ENCODE results near the gene NPHP1.
"Not testable (repeated sequence)": the region's sequence is repeated elsewhere in the genome, so short reads cannot be mapped to it uniquely, and the experiment has no call there.

The NPHP1 gene

DNA sequence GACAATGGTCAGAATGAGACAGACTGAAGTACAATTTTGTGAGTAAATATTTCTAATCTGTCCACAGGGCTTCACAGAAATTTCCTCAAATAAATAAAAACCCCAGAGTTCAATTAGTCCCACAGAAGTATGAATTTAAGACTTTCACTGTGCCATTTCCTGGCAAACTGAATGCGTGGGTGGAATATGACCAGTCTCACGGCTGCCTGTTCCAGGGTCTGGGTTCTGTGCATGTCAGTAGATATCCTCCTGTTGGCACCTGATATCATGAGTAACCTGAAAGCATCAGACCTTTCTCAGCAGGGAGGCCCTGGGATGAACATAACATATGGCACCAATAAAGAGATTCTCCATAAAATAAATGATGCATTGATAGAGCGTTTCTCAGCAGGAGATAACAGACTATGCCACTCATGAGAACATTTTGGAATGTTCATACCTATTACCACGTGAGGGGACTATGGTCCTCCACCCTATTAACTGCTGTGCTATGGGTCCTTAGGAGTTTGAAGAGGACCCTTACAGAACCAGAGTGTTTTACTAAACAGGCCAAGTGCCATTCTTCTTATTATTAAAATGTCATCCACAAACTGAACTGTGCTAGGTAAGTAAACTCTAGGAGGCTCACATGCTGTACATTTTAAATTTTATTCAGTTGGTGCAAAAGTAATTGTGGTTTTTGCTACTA, 78.6 kb downstream of the NPHP1 start:
- FAIRE-seq = no peak

DNA sequence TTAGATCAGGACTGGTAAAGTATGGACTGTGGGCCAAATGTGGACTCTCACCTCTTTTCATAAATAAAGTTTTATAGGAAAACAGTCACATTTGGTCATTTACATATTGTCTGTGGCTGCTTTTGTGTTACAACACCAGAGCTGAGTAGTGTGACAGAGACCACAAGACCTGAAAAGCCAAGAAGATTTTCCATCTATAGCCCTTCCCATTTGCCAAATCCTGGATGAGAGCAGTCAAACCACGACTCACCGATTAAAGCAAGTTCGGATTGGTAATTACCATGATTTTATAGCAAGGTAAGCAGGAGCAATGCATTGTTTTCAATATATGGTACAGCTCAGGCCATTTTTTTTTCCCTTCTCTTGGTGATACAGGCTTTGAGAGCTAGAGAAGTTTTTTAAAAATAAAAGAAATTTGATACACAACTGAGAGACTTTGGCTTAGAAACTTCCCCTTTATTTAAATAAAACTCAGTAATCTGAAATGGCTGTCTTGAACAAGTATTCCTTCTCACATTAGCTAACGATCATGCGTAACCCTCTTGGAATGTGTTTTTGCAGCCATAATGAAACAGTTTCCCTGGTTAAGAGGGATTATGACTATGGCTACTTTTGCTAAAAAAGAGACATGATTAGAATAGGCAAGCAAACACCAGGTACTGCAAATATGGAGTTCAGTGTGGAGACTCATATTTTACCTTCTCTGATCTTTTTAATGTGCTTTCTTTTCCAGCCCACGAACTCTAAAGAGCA, 79.7 kb downstream of the NPHP1 start:
- FAIRE-seq = no peak

DNA sequence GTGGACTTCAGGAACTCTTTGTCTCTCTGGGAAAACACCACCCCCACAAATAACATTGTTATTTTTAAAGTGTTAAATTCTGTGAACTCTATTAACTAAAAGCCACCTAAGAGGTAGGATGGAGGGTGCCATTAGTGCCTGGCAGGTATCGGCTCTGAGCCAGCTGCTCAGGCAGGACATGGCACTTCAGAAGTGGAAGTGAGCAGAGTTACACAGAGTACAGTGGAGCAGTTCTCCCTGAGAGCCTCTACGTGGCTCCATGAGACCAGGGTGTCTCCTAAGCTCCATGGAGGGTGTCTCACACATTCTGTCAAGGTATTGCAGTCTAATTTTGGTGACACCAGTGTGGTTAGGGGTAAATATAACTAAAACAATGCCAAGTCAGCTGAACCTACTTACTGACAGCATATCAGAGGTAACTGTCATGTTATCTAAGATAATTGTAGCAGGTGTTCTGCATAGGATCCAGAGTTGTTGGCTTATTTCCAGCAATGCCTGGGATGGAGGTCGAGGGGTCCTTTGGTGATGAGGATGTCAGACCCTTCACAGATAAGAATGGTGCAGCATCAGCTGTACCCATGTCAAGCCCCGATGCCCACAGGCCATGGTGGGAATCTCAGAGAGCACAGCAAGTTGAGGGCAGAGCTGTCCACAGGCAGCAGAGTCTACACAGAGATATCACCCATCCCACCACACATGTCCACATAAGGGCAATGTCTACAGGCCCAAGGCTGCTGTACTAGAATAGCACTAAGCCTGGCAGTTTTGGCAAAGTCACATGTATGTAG, 80.6 kb downstream of the NPHP1 start:
- FAIRE-seq = no peak

DNA sequence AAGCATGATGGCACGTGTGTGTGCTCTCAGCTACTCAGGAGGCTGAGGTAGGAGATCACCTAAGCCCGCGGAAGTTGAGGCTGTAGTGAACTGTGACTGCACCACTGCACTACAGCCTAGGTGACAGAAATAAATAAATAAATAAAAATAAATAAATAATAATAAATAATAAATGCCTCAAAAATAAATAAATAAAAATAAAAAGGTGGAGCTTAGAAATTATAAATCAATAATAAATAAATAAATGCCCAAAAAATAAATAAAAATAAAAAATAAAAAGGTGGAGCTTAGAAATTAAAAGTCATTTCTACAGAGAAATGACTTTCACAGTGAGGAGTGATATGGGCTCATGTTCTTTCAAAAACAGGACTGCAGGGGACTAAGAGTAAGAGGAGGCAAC, 83.2 kb downstream of the NPHP1 start:
- peak; percentile 19 for FAIRE-seq

DNA sequence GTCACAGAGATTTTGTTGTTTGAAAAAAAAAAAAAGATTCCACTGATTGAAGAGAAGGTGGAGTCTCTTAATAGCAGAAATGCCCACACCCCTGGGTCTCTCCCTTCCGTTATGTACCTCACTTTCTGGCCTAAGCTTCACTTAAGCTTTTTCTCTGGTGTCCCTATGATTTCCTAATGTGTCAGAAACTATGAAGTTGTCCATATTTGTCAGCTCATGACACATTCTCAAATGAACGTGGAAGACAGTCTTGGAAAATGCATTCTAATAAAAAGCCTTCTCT, 83.8 kb downstream of the NPHP1 start:
- FAIRE-seq = no peak

DNA sequence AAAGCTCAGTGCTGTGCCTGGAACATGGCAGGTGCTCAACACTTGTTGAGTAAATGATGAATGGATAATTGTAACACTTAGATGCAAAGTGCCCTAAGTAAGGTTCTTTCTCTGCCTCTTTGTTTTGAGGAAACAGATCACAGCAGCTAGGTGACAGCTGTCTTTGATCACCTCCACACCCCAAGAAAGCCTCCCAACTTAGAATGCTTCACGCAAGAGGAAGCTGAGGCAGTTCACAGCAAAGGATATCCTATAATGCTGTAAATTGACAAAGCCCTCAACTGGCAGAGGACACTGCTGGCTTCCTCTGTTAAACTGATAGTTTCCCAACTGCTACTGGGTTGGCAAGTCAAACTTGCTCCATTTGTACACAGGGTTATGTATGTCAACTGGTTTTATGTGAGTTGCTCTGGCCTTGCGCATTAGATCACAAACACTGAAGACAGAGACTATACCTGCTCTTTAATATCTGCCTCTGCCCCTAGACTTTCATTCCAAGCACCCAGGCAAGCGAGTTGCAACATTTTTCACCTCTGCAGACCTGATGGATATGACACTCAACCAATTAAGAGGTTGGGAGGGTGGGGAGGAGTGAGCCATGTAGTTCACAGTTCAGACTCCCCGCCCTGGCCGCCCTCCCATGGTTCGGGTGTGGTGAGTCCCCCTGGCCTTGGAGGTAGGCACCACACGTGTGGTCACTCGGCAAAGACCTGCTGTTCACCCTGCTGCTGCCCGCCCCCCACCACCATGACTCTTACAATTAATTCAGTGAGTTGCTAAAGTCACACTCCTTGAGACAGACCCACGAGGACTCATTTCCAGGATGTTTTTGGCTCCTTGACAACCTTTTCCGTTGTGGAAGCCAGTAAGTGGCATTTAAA, 84.4 kb downstream of the NPHP1 start:
- no peak for FAIRE-seq

DNA sequence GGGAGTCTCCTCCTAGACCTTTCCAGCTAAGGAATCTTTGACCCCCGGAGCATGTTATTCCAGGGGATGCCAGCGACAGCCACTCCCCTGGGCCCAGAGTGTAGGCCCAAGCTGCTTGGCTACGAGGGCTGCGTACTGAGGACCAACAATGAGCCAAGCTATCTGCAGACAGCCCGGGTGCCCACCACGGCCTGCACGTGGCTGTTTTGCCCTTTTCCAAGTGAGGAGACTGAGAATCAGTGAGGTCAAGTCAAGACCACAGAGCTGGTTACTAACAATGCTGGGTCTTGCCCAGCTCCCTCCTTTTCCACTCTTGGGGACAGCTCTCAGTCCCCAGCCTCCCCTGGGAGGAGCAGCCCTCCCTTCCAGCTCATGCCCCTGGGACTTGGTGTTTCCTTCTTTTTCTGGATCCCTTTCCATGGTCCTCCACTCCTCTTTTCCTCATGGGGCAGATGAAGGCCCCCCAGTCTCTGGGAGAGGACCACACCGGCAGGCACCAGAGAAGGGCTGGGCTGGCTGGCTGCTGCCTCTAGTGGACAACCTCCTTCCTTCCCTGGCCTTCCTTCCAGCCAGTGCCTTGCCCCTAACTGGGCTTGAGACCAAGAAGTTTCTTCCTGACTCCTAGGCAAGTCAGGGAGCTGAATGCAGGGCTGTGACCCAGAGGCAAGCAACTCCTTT, 88.6 kb downstream of the NPHP1 start:
- FAIRE-seq = no peak

DNA sequence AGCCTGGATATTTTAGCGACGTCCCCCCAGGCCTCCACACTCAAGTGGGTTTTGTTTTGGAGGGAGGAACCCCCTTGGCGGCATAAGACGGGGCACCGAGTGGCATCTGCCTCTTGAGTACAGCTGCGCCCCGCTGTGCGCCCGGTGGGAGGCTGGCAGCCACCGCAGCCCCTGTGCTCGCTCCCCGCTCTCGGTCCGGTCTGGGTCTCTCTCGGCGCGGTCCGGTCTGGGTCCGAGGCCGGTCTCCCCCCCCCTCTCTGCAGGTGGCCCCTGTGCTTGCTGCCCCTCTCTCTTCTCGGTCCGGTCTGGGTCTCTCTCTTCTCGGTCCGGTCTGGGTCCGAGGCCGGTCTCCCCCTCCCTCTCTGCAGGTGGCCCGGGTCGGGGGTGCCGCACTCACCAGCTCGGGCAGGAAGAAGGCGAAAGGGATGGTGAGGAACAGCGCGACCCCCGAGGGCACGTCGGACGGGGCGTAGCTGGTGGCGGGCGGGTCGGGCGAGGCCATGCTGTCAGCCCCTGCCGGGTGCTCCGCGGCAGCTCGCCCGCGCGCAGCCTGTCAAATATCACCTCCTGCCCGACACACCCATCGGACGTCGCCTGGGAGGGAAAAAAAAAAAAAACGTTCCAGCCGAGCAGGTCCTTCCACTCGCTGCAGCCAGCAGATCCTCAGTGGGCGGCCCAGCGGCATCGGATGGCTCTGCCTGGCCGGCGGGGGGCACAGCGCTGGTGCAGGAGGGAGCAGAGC, 89.4 kb downstream of the NPHP1 start, which contains the start of gene MALL:
TSS of gene MALL (minus strand) at position 532 of the 742 bp plus-strand sequence. CDS start at position 502, 30 bp downstream.
- FAIRE-seq = no peak

DNA sequence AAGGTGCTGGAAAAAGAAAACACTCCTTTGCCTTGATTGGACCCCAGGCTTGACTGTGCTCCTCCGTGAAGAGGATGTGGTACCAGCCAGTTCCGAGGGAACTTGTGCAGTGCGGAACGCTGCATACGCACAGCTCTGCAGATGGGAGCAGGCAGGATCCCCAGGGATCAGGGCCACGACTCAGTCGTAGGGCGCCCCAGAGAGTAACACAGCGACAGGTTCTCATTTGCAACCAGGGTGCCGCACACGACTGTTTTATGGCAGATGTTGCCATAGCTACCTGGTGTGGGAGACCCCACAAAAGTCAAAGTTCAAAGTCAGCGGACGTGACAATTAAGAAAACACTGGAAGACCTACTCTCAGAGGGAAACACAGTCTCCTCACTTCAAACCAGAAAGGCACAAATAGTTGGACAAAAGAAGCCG, 90.0 kb downstream of the NPHP1 start:
- no peak for FAIRE-seq

DNA sequence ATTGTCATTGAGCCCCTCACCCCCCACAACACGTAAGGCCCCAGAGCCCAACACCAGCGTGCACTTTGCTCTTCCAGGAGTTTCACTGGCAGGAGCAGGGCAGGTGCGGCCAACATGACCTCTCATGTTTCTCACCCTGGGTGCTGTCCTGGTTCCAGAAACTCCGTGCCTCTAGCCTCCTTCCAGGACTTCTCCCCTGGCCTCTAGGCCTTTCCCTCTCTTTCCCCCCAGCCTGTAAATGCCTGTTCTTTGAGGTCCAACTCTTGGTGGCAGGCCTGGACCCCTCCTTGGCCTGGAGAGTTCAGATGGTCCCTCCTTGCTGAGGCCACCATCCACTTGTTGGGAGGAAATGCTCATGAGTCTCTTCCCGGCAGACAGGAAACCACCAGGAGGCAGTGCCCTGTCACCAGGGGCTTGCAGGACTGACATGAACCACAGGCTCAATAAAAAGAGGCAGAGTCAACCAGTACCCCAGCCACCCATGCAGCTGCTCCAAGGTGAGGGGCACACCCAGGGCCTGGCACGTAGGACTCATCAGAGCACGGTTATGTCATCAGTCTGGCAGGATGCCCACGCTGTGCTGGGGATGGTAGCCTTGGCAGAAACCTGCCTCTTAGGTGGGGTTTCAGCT, 90.7 kb downstream of the NPHP1 start:
- no peak for FAIRE-seq

DNA sequence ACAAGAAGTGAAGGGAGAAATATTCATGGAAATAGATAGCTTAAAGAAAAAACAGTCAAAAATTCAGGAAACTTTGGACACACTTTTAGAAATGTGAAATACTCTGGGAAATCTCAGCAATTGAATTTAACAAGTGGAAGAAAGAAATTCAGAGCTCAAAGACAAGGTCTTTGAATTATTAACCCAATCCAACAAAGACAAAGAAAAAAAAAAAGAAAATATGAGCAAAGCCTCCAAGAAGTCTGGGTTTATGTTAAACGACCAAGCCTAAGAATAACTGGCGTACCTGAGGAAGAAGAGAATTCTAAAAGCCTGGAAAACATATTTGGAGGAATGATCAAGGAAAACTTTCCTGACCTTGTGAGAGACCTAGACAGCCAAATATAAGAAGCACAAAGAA, 96.5 kb downstream of the NPHP1 start:
- FAIRE-seq = not testable (repeated sequence)

DNA sequence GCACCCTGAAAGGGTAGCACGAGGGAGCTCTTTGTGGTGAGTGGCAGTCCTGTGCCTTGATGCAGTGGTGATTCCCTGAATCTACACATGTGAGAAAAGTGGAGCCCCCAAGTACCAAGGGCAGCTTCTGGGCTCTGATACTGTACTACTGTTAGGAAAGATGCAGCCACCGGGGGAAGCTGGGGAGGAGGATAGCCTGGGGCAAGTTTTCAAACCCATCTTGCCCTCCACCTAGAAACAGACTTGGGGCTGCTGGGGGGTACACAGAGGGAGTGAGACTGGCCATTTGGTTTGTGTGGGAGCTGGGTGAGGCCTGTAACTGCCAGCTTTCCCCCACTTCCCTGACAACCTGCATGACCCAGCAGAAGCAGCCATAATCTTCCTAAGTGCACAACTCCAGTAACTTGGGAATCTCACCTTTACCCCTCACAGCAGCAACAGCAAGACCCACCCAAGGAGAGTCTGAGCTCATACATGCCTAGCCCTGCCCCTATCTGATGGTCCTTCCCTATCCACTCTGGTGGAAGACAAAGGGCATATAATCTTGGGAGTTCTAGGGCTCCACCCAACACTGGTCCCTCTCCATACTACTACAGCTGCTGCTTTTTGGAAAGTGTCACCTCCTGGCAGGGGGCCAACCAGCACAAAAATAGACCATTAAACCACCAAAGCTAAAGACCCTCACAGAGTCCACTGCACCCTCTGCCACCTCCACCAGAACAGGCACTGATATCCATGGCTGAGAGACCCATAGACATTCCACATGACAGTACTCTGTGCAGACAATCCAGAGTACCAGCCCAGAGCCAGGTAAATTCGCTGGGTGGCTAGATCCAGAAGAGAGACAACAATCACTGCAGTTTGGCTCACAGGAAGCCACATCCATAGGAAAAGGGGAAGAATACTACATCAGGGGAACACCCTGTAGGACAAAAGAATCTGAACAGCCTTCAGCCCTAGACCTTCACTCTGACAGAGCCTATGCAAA, 97.4 kb downstream of the NPHP1 start:
- FAIRE-seq = no peak

DNA sequence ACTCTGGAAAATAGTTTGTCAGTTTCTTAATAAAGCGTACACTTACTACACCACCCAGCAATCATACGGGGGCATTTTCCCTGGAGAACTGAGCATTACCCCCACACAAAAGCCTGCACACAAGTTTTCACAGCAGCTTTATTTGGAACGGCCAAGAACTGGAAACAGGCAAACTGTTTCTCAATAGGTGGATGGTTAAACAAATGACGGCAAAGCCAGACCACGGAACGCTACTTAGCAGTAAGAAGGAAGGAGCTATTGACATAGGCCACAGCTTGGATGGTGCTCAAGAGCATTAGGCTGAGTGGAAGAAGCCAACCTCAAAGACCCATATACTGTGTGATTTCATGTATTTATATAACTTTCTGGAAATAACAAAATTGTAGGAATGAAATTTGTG, 98.2 kb downstream of the NPHP1 start:
- no peak for FAIRE-seq

DNA sequence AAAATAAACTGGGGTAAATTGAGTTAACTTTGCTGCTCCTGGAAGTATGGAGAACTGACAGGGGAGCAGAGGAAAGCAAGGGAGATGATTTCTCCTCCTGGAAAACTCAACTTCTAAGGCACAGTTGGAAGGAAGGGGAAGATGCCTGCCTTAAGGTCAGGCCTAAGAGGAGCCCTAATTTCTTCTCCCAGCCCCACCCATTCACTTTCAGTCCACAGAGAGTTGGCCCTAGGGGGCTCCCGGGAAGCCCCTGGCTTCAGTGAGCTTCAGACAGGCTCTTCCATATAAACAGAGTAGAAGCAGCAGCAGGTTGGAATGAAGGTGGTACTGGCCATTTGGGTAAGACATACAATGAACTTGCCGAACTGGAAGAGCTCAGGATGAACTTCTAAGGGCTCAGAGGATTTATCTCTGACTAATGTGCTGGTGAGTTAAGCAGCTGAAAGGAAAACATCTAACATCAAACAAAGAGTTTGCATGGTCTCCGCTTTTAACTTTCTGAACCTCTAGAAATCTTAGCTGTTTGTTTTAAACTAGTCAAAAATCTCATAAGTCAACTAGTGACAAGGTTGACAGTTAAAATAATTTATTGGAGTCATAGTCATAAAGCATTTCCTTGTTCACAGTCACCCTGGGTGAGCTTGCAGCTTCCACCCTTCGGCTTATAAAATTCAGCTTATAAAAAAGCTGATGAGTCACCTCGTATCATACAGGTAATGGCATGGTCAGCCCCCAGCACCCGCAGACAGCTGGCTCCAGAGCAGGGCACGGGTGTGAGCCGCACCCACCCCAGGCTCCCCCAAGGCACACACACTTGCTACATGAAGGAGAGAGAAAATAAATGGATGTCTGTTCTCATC, 99.0 kb downstream of the NPHP1 start:
- no peak for FAIRE-seq

DNA sequence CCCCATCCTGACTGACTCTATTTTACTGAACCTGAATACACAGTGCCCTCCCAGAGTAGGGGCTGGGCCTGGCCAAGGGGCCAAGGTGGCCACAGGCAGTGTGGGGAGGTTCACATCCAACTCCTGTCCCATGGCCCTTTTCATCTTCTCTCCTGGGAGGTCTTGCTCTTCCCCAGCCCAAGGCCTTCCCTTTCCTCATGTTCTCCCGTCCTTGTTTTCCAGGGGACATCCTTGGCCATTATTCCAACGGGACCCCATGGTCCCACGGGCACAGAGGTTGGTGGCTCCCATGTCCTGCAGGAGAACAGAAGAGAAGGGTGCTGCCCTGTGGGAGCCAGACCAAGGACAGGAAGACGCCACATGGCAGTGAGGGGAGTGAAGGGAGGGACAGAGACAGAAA, 99.6 kb downstream of the NPHP1 start:
- FAIRE-seq = no peak

DNA sequence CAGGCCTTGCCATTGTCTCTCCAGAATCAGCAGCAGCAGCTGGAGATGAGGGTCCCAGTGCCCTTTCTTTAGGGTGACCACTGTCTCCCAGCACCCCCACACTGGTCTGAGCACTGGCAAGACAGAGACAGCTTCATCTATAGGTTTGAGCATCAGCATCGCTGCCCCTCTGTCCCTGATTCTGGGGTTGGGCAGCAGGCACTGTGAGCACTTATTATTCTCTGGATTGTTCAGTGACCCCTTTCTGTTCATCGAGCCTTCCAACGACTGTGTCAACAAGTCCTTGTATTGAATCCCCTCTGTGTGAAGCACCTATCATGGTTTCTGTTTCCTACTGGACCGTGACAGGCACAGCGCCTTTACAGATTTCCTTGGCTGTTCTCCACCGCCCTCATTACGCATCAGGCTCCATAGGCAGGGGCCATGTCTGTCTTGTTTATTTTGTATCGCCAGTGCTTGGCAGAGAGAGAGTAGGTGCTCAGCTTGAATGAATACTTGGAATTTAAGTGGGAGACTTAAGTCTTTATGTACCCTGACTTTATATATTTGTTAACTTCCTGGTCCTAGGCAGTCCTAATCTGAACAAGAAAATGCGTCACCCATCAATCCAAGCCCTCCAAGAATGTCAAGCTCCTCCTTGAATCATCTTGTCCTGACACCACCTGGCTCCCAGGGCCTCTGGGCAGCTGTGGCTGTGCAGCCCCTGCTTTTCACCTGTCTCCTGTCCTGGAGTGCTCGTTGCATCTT, 100.6 kb downstream of the NPHP1 start:
- FAIRE-seq = no peak

DNA sequence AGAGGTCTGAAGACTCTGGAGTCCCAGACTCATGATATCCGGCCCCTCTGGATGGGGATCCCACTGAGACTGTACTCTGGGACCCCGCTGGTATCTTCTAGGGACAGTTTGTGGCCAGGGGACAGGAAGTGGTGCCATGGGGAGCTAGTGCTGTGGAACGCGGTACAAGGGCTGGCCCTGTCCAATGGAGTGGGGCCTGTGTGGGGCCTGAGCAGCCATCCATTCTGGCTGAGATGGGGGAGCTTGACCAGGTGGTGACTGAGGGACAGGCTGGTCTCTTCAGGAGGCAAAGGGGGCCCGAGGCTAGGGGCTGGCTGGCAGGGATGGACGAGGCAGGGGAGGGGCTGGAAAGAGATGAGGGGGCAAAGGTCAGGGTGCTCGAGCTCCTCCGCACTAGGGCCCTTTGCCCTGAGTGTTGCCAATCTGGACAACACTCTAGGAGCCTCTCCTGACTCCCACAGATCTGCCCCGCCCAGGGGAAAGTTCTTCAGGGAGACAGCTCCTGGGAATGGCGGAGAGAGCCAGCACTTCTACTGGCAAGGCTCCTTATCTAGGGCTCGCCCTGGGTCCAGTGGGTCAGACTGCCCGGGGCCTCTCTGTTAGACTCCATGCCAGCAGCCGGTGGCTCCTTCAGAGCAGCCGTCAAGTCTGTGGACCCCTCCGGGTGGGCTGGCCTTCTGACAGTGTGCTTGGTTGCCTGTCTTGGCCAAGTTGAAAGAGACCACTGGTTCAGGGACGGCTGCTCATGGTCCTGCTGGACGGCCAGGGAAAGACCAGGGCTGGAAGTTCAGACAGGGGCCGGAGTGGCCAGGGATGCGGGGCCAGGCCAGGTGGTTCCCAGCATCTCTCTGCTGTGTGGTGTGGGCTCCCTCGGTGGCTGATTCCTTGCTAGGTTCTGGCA, 101.5 kb downstream of the NPHP1 start:
- FAIRE-seq = no peak

Measured in TTC549 (cell line).